Left ventricle myocardium superior (tissue), 1 donor: ENCODE data around the gene PIM3. TPM values are rescaled to one million over a fixed set of nuclear protein-coding genes. Genes with fewer than 3 reads are reported as not detected.

Experiments used
- ATAC-seq: fragments of 200-7000 bp; cut with Tn5 transposase; one replicate; pipeline ENCODE4 v1.9.1; 2020; ENCODE audit warnings: mild to moderate bottlenecking, moderate library complexity
- DNase-seq: peaks from one replicate; pipeline ENCODE4 v3.0.0-alpha.2; 2020
- intact Hi-C: fragments of 100-400 bp; cut with micrococcal nuclease; formaldehyde crosslinking; loops from one replicate; pipeline ENCODE4 v1.11.0; 2022
- long read RNA-seq: library from polyadenylated mRNA; unstranded; transcript quantifications from one replicate; pipeline ENCODE4 v2.0.0, GENCODE V29; 2021
- total RNA-seq: library from RNA; stranded (reverse); fragmentation: NEBNext Ultra II Directional; extraction: Animal tissue kit (Norgen Biotek cat#: 25700); gene quantifications from one replicate; pipeline ENCODE4 v1.2.1, GENCODE V29; 2021
- donor health status: DM: no; HTN: yes; CAD: no; lungs with severe emphysema.

Gene PIM3
- 65.1 TPM for total RNA-seq
- long read RNA-seq, transcript PIM3-201 (6 exons, 2,369 nt), result major isoform, 458 of 601 reads
- long read RNA-seq, partial matches to known transcripts, result 118 of 601 reads
- long read RNA-seq, other reads (novel, unspliced or antisense), result 25 of 601 reads

DNA sequence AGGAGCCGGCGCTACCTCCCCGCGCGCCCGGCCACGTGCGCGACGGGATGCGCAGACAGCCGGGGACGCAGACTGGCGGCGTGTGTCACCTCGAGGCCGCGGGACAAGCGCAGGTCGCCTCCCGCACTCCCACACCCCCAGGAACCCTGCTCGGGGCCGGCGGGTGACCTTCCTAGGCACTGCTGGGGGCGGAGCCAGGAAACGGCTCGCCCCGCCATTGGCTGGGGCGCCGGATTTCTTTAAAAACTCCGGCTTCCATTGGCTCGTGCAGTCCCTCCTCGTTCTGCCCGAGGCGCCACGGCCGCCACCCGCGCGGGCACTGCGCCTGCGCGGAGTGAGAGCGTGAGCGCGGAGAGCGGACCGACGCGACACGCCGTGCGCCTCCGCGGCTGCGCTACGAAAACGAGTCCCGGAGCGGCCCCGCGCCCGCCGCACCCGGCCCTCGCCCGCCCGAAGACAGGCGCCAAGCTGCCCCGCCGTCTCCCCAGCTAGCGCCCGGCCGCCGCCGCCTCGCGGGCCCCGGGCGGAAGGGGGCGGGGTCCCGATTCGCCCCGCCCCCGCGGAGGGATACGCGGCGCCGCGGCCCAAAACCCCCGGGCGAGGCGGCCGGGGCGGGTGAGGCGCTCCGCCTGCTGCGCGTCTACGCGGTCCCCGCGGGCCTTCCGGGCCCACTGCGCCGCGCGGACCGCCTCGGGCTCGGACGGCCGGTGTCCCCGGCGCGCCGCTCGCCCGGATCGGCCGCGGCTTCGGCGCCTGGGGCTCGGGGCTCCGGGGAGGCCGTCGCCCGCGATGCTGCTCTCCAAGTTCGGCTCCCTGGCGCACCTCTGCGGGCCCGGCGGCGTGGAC lies at the start of gene PIM3:
Gene PIM3, plus strand, starts transcription at position 614 of the 846 bp plus-strand sequence. Its CDS starts 176 bp downstream, at position 790.
- peak; percentile 96 for DNase-seq
- ATAC-seq, result peak; percentile 84
- intact Hi-C loops, result no loop called here

DNA sequence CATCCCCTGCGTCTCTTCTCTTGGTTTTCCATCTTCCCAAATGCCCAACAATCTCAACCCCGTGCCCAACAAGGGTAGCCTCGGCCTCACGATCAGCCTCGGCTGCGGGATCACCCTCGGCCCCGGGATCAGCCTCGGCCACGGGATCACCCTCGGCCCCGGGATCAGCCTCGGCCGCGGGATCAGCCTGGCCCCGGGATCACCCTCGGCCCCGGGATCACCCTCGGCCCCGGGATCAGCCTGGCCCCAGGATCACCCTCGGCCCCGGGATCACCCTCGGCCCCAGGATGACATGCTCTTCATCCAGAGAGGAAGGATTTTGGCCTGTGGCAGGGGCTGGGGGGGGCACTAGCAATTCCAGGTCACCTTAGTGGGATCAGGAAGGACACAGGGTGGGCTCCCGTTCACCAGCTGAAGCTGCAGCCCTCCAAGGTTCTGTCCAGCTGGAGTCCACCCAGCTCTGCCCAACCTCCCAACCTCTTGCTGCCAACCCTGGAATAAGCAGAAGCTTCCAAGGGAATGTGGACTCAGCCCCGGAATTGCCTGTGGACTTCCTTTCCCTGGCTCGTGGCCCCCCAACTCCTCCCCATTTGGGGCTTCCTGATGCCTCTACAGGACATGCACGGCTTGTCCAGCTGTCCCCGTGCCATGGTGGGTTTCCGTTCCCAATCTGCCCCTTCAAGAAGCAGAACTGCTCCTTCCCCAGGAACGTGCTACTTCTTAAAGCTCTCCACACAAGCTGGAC lies 48.5 kb upstream of the PIM3 start:
- intact Hi-C loops, result no loop called here
- no peak for DNase-seq
- ATAC-seq, result no peak

DNA sequence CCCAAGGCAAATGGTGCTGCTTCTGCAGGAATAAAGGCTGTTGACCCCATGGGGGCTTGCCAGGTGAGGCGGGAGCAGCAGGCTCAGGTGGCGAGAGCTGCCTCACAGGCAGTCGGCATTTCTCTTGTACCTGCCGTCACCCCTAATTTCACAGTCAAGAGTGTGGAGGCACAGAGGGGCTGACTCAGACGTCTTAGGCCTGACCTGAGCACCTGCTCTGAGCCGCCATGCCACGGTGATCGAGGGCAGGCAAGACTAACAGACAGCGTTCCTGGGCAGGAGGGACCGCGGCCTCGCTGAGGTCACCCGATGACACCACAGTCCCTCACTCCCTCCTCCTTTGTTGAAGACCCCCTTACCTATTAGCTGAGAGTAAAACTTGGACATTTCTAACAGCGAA lies 47.5 kb upstream of the PIM3 start:
- DNase-seq (no peak), ATAC-seq (no peak)
- intact Hi-C loops, result no loop called here

DNA sequence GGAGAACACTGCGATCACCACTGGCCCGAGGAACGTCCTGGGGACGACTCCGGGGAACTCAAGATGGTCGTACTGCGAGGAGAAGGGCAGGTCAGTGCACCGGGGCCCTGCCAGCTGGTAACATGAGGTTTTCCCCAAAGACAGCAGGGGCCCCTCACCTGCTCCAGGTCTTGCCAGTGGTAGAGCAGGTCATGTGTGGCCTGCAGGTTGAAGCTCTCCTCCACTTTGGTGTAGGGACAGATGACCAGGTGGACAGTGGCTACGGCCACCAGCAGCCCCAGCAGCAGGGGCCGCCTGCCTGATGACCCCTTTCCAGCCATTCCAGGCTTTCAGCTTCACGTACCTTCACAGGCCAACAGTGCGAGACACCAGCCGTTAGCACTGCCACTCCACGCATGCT lies 47.1 kb upstream of the PIM3 start:
- DNase-seq (no peak), ATAC-seq (no peak)
- intact Hi-C loops, result no loop called here

DNA sequence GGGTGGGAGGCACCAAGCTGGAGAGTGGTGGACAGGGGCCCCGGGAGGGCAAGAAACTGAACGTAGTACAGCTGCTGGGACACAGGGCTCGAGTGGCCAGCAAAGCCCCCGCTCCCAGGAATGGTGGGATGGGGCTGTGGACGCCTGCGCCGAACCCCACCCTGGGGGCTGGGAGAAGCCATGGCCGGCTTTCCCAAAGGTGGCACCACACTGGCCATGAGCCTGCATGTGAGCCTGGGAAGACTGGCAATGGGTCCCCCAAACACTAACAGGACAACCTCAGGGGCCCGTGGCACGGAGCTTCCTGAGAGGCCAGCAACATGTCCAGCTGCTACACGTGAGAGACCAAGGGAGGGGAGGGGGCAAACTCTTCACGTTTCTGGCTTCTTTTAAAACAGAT lies 46.3 kb upstream of the PIM3 start:
- ATAC-seq (no peak), DNase-seq (no peak)
- intact Hi-C loops, result no loop called here

DNA sequence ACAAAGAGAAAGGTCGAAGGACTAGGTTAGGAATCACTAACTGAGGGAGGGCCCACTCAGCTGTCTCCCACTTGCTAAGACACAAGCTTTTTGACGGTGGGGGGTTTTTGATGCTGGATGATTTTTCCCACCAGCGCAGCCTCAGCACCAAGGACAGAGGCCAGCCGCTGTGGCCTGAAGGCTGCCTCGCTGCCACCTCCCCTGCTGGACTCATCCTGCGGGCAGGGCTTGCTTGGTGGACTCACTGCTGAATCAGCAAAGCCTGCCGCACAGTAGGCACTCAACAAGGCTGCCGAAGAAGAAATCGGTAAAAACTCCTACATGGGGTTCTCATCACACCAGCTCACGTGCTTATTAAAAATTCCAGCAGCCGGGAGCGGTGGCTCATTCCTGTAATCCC lies 45.0 kb upstream of the PIM3 start:
- ATAC-seq, result no peak
- intact Hi-C loops, result no loop called here
- no peak for DNase-seq

DNA sequence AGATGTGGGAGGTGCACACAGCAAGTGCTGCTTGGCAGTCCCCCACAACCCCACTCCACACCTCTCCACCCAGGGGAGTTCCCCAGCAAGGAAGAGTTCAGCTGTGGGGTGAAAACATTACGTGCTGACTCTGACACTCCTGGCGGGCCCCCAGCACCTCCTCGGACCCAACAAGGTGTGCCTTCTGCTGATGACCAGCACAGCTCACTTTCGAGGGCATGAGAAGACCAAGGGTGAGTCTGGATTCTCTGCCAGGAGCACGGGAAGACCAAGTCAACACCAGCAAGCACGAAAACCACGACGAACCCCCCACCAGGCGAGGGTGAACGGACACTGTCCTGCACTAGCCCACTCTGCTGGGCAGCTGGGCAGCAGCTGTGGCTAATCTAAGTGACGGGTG lies 43.7 kb upstream of the PIM3 start:
- DNase-seq (no peak), ATAC-seq (no peak)
- intact Hi-C loops, result no loop called here

DNA sequence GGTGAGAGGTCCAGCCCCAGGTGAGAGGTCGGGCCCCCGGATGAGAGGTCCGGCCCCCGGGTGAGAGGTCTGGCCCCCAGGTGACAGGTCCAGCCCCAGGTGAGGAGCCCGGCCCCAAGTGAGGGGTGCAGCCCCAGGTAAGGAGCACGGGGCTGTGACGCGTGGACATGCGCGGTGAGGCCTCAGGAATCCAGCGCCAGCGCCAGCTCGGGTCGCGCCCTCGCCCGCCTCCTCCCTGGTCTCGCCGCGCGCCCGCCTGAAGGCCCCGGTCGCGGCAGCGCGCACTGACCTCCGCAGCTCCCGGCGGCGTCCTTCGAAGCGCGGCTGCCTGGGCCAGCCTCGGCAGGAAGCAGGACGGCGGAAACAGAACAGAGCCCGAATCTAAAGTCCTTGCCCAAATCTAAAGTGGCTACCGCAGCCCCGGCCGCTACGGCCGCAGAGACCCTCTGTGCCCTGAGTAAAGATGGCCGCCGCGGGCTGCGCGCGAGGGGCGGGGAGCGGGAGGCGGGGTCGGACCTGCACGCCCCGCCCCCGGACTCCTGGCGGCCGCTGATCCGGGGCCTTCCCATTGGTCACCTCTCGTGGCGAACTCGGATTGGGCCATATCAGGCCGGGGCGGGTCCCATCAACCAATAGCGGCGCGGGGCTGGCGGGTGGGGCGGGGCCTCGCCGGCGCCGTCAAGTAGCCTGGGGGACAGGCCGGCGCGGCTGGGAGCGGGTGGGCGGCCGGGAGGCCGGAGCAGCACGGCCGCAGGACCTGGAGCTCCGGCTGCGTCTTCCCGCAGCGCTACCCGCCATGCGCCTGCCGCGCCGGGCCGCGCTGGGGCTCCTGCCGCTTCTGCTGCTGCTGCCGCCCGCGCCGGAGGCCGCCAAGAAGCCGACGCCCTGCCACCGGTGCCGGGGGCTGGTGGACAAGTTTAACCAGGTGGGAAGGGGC lies 42.3 kb upstream of the PIM3 start, which contains the start of the genes ALG12 and CRELD2:
Gene ALG12, minus strand, starts transcription at position 465 of the 937 bp plus-strand sequence. CDS start 4,673 bp downstream, outside the sequence.
Gene CRELD2, plus strand, starts transcription at position 661 of the 937 bp plus-strand sequence. Its CDS starts 136 bp downstream, at position 797.
- intact Hi-C loops, result no loop called here
- DNase-seq, result peak; percentile 99
- ATAC-seq, result peak; percentile 98

DNA sequence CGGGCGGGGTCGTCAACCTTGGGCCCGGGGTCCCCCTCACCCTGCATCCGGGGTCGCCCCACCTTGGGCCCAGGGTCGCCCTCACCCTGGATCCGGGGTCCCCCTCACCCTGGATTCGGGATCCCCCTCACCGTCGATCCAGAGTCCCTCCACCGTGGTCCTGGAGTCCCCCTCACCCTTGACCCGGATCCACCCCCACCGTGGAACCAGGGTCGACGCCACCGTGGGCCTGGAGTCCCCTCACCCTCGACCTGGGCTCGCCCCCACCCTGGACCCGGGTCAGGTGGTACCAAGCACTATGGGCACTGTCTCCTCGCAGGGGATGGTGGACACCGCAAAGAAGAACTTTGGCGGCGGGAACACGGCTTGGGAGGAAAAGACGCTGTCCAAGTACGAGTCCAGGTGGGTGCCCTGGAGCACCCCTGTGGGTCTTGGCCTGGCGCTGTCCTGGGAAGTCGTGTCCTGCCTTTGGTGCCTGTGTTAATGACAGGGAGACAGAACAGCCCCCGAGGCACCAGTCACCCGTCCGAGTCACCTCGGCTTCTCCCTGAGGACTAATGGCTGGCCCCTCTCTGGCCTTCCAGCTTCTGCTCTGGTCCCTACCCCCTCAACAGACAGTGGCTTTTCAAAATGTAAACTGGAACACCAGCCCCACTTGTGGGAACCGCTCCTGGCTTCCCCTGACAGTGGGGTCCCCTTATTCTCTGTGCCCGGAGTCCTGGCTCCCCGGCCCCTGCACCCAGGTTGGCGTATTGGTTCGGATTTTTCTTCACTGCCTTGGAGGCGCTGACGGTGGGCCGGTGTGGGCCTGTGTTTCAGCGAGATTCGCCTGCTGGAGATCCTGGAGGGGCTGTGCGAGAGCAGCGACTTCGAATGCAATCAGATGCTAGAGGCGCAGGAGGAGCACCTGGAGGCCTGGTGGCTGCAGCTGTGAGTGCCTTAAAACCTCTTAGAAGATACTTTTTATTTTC lies 41.4 kb upstream of the PIM3 start:
- DNase-seq (no peak), ATAC-seq (no peak)
- intact Hi-C loops, result no loop called here

DNA sequence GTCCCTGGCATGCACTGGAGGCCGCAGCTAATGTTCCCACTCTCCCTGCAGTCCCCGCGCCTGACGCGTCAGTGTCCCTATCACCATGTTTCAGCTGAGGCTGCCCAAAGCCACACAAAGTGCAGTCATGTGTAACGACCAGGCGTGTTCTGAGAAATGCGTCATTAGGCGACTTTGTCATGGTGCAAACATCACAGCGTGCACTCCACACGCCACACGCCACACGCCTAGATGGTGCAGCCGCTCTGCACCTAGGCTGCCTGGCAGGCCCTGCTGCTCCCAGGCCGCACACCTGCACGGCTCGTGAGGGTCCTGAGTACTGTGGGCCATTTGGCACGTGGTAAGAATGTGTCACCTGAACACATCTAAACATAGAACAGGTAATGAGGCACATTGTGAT lies 39.7 kb upstream of the PIM3 start:
- intact Hi-C loops, result loop anchor here (10.0 kb wide), 1 partner anchor 114 kb away; no protein-coding TSS in a partner anchor
- ATAC-seq, result no peak

DNA sequence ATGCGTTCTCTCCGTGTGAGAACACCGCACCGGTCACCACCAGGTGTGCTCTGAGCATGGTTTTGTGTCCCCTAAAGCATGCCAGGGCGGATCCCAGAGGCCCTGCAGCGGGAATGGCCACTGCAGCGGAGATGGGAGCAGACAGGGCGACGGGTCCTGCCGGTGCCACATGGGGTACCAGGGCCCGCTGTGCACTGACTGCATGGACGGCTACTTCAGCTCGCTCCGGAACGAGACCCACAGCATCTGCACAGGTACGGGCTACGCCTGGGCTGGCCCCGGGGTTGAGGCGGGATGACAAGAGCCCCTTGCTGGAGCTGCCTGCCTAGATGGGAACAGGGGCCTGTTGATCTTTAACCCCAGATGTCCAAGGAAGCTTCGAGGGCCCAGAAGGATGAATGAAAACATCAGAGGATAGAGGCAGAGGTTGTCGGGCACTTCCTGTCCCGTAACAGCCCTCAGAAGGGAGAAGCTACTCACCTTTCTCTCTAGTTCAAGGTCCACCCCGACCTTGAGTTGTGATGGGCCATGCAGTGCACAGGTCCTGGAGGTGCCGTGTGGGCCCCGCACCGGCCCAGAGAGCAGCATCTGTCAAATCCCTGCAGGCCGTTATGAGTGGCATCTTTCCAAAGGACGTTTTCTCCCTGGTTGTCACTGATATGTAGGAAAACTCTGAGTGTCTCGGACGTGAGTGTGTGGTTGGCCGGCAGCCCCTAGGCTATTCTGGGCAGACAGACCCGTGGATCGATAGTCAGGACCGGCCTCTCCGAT lies 38.9 kb upstream of the PIM3 start:
- intact Hi-C loops, result loop anchor here (10.0 kb wide), 1 partner anchor 113 kb away; no protein-coding TSS in a partner anchor
- ATAC-seq (no peak), DNase-seq (peak; percentile 26)

More for the DNA sequence above, 39.7 kb upstream of the PIM3 start:
- no peak for DNase-seq

DNA sequence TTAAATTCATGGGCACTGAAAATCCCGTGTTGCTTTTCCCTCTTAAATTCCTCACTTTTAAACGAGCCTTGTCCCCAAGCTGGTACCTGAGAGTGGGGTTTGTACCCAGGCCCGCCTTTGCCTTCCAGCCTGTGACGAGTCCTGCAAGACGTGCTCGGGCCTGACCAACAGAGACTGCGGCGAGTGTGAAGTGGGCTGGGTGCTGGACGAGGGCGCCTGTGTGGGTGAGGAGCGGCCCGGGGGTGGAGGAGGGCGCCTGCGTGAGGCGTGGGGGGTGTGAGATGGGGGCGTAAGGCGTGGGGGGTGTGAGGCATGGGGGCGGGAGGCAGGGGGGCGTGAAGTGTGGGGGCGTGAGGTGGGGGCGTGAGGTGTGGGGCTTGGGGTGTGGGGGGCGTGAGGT lies 38.1 kb upstream of the PIM3 start:
- intact Hi-C loops, result loop anchor here (10.0 kb wide), 1 partner anchor 112 kb away; no protein-coding TSS in a partner anchor
- DNase-seq (no peak), ATAC-seq (no peak)

DNA sequence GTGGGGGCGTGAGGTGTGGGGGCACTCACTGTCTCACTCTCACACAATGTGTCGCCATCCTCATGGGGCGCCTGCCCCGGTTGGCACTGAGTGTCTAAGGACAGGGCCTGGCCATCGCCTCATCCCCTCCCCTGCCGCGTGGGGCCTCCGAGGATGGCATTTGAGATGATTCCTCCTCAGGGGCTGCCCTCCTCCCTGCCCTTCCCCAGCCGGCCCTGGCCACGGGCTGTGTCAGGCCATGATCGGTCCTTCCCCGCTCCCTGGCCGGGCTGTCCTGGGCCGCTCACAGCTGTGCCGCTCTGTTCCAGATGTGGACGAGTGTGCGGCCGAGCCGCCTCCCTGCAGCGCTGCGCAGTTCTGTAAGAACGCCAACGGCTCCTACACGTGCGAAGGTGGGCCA lies 37.6 kb upstream of the PIM3 start:
- intact Hi-C loops, result loop anchor here (10.0 kb wide), 1 partner anchor 112 kb away; no protein-coding TSS in a partner anchor
- DNase-seq, result no peak
- ATAC-seq, result no peak

DNA sequence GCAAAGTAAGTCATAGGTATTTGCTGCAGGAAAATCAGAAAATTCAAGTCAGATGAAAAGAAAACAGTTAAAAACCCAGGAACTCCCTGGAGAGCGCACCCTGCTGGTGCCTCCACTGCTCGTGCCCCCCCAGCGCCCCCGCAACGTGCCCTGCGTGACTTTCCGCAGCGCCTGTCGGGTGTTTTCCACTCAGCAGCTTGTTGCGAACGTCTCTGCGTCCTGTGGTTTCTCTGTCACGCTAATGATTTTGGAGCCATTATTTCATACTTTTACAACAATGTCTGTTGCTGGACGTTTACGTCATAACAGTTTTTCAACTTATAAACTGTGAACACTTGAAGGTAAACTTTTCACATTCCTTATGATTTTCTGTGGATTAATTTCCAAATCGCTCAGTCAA lies 37.1 kb upstream of the PIM3 start:
- intact Hi-C loops, result loop anchor here (10.0 kb wide), 1 partner anchor 111 kb away; no protein-coding TSS in a partner anchor
- ATAC-seq, result no peak
- DNase-seq, result no peak

DNA sequence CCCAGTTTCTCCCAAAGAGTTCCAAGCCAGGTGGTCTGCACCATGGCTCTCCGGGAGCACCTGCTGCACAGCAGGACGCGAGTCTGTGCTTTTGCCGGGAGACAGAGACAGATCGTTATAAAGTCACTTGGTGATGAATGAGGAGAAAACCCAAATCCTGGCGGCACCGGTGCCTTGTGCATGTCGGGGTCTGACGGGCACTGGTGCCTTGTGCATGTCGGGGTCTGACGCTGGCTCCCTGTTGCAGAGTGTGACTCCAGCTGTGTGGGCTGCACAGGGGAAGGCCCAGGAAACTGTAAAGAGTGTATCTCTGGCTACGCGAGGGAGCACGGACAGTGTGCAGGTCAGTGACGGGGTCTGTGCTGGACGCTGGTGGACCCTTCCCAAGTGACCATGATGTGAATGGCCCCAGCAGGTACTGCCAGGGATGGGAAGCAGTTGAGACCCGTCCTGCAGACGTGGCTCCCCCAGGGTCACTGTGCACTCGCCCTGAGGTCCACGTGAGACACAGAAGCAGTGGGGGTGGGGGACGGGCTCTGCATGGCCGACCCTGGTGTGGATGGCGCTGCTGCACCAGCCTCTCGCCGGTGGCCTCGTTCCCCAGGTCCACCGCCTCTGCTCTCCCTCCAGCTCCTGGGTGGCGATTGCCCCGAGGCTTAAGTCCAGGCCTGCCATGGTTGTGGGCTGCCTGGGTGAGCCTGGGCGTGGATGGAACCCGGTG lies 36.3 kb upstream of the PIM3 start:
- intact Hi-C loops, result loop anchor here (10.0 kb wide), 1 partner anchor 111 kb away; no protein-coding TSS in a partner anchor
- DNase-seq (no peak), ATAC-seq (no peak)

DNA sequence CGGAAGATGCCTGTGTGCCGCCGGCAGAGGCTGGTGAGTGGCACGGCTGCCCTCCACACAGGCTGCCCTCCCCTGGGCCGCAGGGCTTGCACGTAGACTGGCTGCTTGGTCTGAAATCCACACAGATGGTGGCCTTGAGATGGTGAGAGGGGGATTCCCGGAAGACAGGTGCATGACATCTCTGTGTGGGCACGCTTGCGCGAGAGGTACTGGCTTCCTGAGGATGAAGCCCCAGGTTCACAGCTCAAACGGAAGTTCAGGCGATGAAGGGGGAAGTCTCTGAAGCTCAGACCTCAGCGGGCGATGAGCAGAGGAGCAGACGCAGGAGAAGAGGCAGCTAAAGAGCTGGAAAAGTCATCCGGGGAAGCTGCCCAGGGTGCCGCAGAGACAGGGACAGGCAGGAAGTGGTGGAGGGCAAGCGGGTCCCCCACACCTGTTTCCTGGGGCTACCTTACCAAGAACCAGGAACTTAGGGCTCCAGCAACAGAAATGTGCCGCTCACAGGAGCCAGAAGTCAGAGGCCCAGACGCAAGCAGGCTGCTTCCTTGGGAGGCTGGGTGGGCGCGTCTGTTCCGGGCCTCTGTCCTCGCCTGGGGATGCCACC lies 34.9 kb upstream of the PIM3 start:
- ATAC-seq (no peak), DNase-seq (no peak)
- intact Hi-C loops, result loop anchor here (10.0 kb wide), 1 partner anchor 109 kb away; no protein-coding TSS in a partner anchor
